ENCODE data around the gene NRAS. TPM values are rescaled to one million over a fixed set of nuclear protein-coding genes. Genes with fewer than 3 reads are reported as not detected.

Gene NRAS
- 43.7 and 47.1 TPM in 2 replicates for total RNA-seq

GRCh38 chr1:114716304-114717170, at the start of gene NRAS:
Gene NRAS, minus strand, starts transcription at chr1:114716771. Its CDS starts 611 bp downstream, at chr1:114716160.

DNA sequence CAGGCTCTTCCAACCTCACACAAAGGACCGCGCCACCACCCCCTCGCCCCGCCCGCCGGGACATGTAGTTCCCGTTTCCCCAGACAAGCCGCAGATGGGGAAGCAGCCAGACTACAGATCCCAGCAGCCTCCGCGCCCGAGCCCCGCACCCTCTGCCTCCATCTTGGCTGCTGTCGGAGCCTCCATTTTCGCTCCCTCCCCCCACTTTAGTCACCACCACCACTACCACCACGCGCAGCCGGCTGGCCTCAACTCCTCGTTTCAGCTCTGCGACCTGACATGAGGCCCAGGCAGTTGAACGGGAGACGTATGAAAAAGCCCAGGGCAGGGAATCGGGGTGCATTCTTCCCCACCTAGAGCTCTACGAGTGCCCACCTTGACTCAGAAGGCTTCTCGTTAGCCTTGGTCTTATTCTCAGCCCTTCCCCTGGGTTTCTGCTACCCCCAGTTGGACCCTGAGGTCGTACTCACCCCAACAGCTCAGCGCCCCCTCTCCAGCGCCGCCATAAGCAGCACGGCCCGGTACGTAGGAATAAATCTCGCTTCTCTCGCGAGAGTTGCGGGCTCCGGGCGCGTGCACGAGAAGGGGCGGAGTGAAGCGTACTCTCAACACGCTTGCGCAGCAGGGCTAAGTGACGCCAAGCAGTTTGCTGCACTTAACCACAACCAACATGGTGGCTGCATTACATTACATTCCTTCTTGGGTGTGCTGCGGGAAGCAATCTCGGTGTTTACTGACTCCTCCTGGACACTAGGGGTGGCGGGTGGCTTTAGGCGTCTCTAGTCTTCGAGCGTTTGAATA, 41.1 kb upstream of the NRAS start, which contains the start of gene CSDE1:
Gene CSDE1 (minus strand): TSS at position 530 of the 801 bp plus-strand sequence. CDS start 18,094 bp downstream, outside the sequence.

DNA sequence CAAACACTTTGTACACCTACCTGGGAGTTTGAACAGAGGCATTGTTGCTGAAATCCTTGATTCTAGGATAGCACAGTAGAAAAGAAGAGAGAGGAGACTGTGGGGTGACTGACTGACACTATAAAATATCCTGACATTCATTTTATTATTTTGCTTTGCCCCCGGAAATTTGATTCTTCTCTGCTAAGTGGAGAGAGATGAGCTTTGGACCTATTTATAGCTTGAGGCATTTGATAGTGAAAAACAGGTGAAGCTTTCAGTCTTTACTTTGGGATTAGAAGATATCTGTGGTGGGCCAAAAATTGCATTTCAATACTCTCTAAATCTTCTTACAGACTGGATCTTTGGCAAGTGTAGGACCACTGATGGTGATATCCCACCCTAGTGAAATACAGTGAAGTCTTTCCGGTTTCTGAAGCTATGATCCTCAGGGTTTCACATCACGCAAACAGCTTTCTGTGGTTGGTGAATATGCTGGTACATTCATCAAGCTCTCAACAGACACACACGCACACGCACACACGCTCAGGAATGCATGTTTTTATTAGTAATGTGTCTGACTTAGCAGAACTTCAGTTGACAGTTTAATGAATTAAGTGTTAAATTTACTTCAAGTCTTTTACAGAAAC, 21.0 kb downstream of the NRAS start, which contains the start of gene AMPD1:
Gene AMPD1 (minus strand): TSS at position 117 of the 629 bp plus-strand sequence. CDS start 75 bp downstream, at position 42.

DNA sequence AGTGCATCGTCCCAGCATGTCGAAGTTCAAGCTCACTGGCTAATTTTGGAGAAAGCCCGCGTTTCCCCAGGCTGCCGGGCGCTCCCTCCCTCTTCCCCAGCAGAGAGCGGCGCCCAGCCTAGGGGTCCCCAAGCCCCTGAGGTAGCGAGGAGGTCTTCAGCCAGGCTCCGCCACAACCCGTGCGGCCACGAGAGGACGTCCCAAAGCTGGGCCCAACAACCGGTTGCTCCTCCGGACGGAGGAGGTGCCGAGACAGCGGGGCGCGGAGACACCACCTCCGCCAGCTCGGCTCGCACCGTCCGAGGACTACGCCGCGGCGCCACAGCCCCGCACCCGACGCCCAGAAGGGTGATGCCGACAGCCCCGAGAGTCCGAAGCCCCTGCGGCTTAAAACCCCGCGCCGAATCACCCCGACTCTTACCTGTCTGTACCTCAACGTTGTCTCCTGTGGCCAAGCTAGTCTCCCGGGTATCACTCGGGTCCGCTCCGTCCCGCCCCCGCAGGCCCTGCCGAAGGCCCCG, 46.9 kb downstream of the NRAS start, which contains the start of gene DENND2C:
Gene DENND2C (minus strand): TSS at position 488 of the 521 bp plus-strand sequence. CDS start 44,065 bp downstream, outside the sequence.

Other genes starting within 250 kb of the NRAS start
- 9.4 and 15.0 TPM in 2 replicates for gene TRIM33, start 205.6 kb downstream of the NRAS start, total RNA-seq
- gene BCAS2, start 135.2 kb downstream of the NRAS start, total RNA-seq = 24.2 and 29.8 TPM in 2 replicates
- 0.54 and 1.9 TPM in 2 replicates for gene DENND2C, start 46.7 kb downstream of the NRAS start, total RNA-seq
- not detected in 2 replicates for gene AMPD1, start 21.2 kb downstream of the NRAS start, total RNA-seq
- gene CSDE1, start 41.2 kb upstream of the NRAS start, total RNA-seq = 533 and 591 TPM in 2 replicates
- 30.7 and 62.4 TPM in 2 replicates for gene SIKE1, start 63.9 kb upstream of the NRAS start, total RNA-seq
- not detected in 2 replicates for gene SYCP1, start 138.1 kb upstream of the NRAS start, total RNA-seq

Data from cardiac atrium fibroblast (primary cell).